ENCODE measurements around the gene DMRT1. TPM values are rescaled to one million over a fixed set of nuclear protein-coding genes. Genes with fewer than 3 reads are reported as not detected.

The DMRT1 gene
- total RNA-seq, 1 donor from 2014 or later, result not detected

- Histone ChIP-seq H3K4me1 (ENCODE audit: insufficient read depth, low read length) (no peaks in the 10 kb centered on the region), H3K79me2 (ENCODE audit: insufficient read depth, low read length) (no peaks in the 10 kb centered on the region), H3K4me2 (ENCODE audit: low read length) (no peak overlapping the region), H4K20me1 (ENCODE audit: insufficient read depth, low read length) (no peaks in the 10 kb centered on the region), H2AFZ (ENCODE audit: low read depth, low read length) (no peak overlapping the region), H3K9me3 (ENCODE audit: insufficient read depth, low read depth, low read length) (peaks cover 3% of the 10 kb centered on the region), H3K27ac (ENCODE audit: low read depth, low read length) (no peak overlapping the region), H3K4me3 (ENCODE audit: insufficient read depth, low read depth, low read length) (no peak overlapping the region), H3K27me3 (ENCODE audit: insufficient read depth, low read length) (peaks cover 88% of the 10 kb centered on the region), H3K36me3 (ENCODE audit: insufficient read depth, low read length) (no peaks in the 10 kb centered on the region), H3K9ac (ENCODE audit: low read length) (no peak overlapping the region)
- Mint-ChIP-seq H3K4me3 (ENCODE audit: unreplicated experiment) (no peak overlapping the region), H3K36me3 (ENCODE audit: low read depth, unreplicated experiment) (no peaks in the 10 kb centered on the region), H3K27ac (ENCODE audit: unreplicated experiment) (peak overlapping the region; percentile 66), H3K9me3 (ENCODE audit: unreplicated experiment) (peaks cover 16% of the 10 kb centered on the region), H3K4me1 (ENCODE audit: low read depth, unreplicated experiment) (no peaks in the 10 kb centered on the region), H3K27me3 (ENCODE audit: low read depth, unreplicated experiment) (peaks cover 76% of the 10 kb centered on the region)
- TF ChIP-seq, protein P1, sequence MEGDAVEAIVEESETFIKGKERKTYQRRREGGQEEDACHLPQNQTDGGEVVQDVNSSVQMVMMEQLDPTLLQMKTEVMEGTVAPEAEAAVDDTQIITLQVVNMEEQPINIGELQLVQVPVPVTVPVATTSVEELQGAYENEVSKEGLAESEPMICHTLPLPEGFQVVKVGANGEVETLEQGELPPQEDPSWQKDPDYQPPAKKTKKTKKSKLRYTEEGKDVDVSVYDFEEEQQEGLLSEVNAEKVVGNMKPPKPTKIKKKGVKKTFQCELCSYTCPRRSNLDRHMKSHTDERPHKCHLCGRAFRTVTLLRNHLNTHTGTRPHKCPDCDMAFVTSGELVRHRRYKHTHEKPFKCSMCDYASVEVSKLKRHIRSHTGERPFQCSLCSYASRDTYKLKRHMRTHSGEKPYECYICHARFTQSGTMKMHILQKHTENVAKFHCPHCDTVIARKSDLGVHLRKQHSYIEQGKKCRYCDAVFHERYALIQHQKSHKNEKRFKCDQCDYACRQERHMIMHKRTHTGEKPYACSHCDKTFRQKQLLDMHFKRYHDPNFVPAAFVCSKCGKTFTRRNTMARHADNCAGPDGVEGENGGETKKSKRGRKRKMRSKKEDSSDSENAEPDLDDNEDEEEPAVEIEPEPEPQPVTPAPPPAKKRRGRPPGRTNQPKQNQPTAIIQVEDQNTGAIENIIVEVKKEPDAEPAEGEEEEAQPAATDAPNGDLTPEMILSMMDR (IDR thresholded peaks at IDR 0.05; ENCODE audit: insufficient read depth, low read depth, low read length), result no peak
- TF ChIP-seq EZH2 (IDR thresholded peaks at IDR 0.05; ENCODE audit: insufficient read depth, low read length), result no peak
- no peak for FAIRE-seq
- DNase-seq (ENCODE audit: low read depth), result no peak
Observed at GRCh38 chr9:974996-975739, 133.7 kb downstream of the DMRT1 start.

DNA sequence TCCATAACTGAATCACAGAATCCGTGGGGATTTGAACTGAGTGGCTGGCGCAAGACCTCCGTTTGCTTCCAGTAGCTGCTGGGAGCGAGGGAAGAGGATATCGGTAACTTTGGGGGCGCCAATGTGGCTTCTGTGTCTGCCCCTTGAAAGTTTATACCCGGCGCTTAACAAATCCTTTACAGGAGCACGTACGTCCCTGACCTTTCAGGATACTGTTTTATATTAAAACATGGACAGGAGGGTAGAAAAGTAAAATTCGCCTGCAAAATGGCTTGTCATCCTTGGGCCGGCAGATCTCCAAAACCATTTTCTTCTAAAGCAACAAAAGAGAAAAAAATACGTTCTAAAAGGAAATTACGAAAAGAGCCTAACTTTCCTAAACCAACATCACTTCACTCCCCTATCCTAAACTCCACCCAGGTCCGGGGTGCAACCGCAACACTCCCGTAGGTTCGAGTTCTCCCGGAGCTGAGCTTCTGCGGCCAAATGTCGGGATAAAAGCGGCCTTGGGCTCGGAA, 134.3 kb downstream of the DMRT1 start:
- Histone ChIP-seq H3K27me3 (ENCODE audit: insufficient read depth, low read length) (peaks cover 87% of the 10 kb centered on the region), H3K9me3 (ENCODE audit: insufficient read depth, low read depth, low read length) (peaks cover 3% of the 10 kb centered on the region), H3K36me3 (ENCODE audit: insufficient read depth, low read length) (no peaks in the 10 kb centered on the region), H3K9ac (ENCODE audit: low read length) (no peak overlapping the region), H3K79me2 (ENCODE audit: insufficient read depth, low read length) (no peaks in the 10 kb centered on the region), H4K20me1 (ENCODE audit: insufficient read depth, low read length) (no peaks in the 10 kb centered on the region), H3K4me1 (ENCODE audit: insufficient read depth, low read length) (no peaks in the 10 kb centered on the region), H3K4me3 (ENCODE audit: insufficient read depth, low read depth, low read length) (no peak overlapping the region), H3K4me2 (ENCODE audit: low read length) (no peak overlapping the region), H3K27ac (ENCODE audit: low read depth, low read length) (no peak overlapping the region), H2AFZ (ENCODE audit: low read depth, low read length) (no peak overlapping the region)
- FAIRE-seq (no peak), DNase-seq (ENCODE audit: low read depth) (no peak)
- H3K4me1 Mint-ChIP-seq (ENCODE audit: low read depth, unreplicated experiment), result no peaks in the 10 kb centered on the region
- H3K4me3 Mint-ChIP-seq (ENCODE audit: unreplicated experiment), result no peak overlapping the region
- H3K27ac Mint-ChIP-seq (ENCODE audit: unreplicated experiment), result peak overlapping the region; percentile 66
- H3K9me3 Mint-ChIP-seq (ENCODE audit: unreplicated experiment), result peaks cover 18% of the 10 kb centered on the region
- H3K27me3 Mint-ChIP-seq (ENCODE audit: low read depth, unreplicated experiment), result peaks cover 75% of the 10 kb centered on the region
- no peaks in the 10 kb centered on the region for H3K36me3 Mint-ChIP-seq (ENCODE audit: low read depth, unreplicated experiment)
- no peak for TF ChIP-seq EZH2 (IDR thresholded peaks at IDR 0.05; ENCODE audit: insufficient read depth, low read length)
- TF ChIP-seq, protein P1 (IDR thresholded peaks at IDR 0.05; ENCODE audit: insufficient read depth, low read depth, low read length), result no peak
